Spinal cord (tissue), 10 donors: ENCODE results near the gene CDC42EP2. TPM values are rescaled to one million over a fixed set of nuclear protein-coding genes. Genes with fewer than 3 reads are reported as not detected.
"Not testable (repeated sequence)": the region's sequence is repeated elsewhere in the genome, so short reads cannot be mapped to it uniquely, and the experiment has no call there.

ENCODE experiments used
- DNase-seq, 6 donors: peaks; one replicate each; pipeline versions ENCODE4 v3.0.0 to v3.0.0-alpha.2; 2013 to 2015; ENCODE audit warnings: low spot score in 6 of 6, low read depth in 4 of 6
- H3K27ac ChIP-seq: one replicate; pipeline ENCODE4 v1.5.1; 2013; ENCODE audit warnings: low read depth, low read length, control low read depth
- H3K27me3 ChIP-seq: one replicate; pipeline ENCODE4 v1.6.1; 2013; ENCODE audit warnings: low read length; ENCODE audit not compliant: control insufficient read depth, insufficient read depth
- H3K36me3 ChIP-seq: one replicate; pipeline ENCODE4 v1.6.1; 2013; ENCODE audit warnings: low read length; ENCODE audit not compliant: control insufficient read depth, insufficient read depth
- H3K4me1 ChIP-seq: one replicate; pipeline ENCODE4 v1.6.1; 2013; ENCODE audit warnings: low read length; ENCODE audit not compliant: control insufficient read depth, insufficient read depth
- H3K4me3 ChIP-seq: one replicate; pipeline ENCODE4 v1.5.1; 2013; ENCODE audit warnings: low read depth, low read length, control low read depth
- H3K9me3 ChIP-seq: one replicate; pipeline ENCODE4 v1.6.1; 2013; ENCODE audit warnings: low read length; ENCODE audit not compliant: control insufficient read depth, insufficient read depth
- WGBS: methylation state at CpG from one replicate; pipeline ENCODE4 v1.1.5; 2013; ENCODE audit warnings: missing lambda C conversion rate; ENCODE audit not compliant: insufficient coverage; 5-methylcytosine and 5-hydroxymethylcytosine counted together
- polyA plus RNA-seq, 2 donors: library from polyadenylated mRNA; unstranded; fragments of 120-200 nt; gene quantifications; one replicate each; pipeline ENCODE4 v1.2.1, GENCODE V29; 2013; ENCODE audit not compliant: insufficient read length in 2 of 2
- total RNA-seq, 2 donors: library from RNA; depleted of rRNA in 1 of 2; stranded (reverse); fragments of 120-200 nt in 1 of 2; fragments of >200 nt in 1 of 2; gene quantifications; one replicate each; pipeline versions ENCODE4 v1.2.3 to v1.2.4, GENCODE V29; 2013 to 2014
- donor health status: healthy.

CDC42EP2 gene
- total and polyA plus RNA-seq, 4 donors, result 5.7 to 10.0 (median 7.1) TPM

DNA sequence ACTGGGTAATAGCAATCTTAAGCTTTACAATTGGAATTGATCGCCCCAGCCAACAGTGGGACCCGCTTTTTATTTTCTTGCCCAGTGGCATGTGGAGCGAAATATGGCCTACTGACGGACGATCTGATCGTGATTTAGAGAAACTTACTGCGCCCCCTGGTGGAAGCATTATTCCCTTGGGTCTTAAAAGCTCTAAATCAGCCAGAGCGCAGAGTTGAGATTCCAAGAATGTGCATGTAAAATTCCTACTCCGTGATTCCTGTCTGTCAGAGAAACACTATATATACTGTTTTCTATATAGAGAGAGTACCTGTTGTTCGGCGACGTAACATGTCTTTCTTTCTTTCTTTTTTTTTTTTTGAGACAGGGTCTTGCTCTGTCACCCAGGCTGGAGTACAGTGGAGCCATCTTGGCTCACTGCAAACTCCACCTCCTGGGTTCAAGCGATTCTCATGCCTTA lies 15.3 kb downstream of the CDC42EP2 start:
- Histone ChIP-seq H3K4me3 (no peak overlapping the region), H3K36me3 (no peaks in the 10 kb centered on the region), H3K4me1 (no peaks in the 10 kb centered on the region), H3K9me3 (no peaks in the 10 kb centered on the region), H3K27ac (no peak overlapping the region), H3K27me3 (no peaks in the 10 kb centered on the region)
- peak in 5 of 6 donors; percentile 83 to 96 (median 89) for DNase-seq
- whole genome bisulfite sequencing, result 2% methylated on average over 7 of the region's 13 CpGs

- no peak for DNase-seq
- WGBS, result 90% methylated on average over 2 of the region's 7 CpGs
- Histone ChIP-seq H3K27me3 (no peaks in the 10 kb centered on the region), H3K27ac (no peak overlapping the region), H3K4me1 (no peaks in the 10 kb centered on the region), H3K36me3 (no peaks in the 10 kb centered on the region), H3K9me3 (no peaks in the 10 kb centered on the region), H3K4me3 (no peak overlapping the region)
Measured at GRCh38 chr11:65330544-65330943, 15.9 kb downstream of the CDC42EP2 start.

DNA sequence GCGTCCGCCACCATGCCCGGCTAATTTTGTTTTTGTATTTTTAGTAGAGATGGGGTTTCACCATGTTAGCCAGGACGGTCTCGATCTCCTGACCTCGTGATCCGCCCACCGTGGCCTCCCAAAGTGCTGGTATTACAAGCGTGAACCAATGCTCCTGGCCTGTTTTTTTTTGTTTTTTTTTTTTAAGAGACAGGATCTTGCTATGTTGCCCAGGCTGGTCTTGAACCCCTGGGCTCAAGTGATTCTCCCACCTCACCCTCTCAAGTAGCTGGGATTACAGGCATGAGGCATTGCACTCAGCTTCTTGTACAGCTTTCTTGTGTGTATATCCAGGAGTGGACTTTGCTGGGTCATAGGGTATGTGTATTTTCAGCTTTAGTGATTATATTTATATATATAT lies 17.9 kb downstream of the CDC42EP2 start:
- not testable (repeated sequence) for DNase-seq, H3K9me3 ChIP-seq
- 100% methylated on average over 5 of the region's 9 CpGs for WGBS

DNA sequence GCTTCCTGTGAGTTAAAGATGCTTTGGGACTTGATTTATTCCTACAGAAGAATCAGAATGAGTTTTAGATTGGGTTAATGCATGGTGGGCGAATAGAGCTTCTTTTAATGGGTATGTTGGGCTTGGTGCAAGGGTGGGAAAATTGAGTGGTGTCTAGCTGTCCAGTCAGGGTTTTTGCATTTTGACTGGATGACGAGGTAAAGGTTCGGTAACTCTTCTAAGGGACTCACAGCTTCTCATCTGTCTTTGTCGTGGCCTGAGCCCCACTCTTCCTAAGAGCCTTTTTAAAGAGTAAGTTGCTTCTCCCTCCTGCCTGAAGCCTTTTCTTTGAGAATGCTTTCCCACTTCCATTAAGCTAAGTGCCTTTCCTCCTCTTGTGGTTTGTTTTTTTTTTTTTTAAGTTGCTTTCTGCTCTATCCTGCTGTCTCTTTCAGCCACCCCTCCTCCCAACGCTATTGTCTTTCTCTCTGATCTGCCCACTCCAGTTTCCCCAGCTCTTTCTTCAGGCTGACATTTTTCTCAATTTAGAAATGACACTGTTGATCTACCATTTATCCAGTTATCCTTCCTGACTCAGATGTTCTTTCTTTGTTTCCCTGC lies 20.1 kb downstream of the CDC42EP2 start:
- no peaks in the 10 kb centered on the region for H3K27me3 ChIP-seq
- H3K9me3 ChIP-seq, result no peaks in the 10 kb centered on the region
- 11% methylated on average over 4 of the region's 5 CpGs for whole genome bisulfite sequencing
- peak overlapping the region; percentile 86 for H3K4me3 ChIP-seq
- H3K27ac ChIP-seq, result peak overlapping the region; percentile 88
- H3K36me3 ChIP-seq, result peaks cover 17% of the 10 kb centered on the region
- DNase-seq, result no peak
- H3K4me1 ChIP-seq, result no peaks in the 10 kb centered on the region

More for the DNA sequence above, 17.9 kb downstream of the CDC42EP2 start:
- H3K4me1 ChIP-seq, H3K27me3 ChIP-seq, H3K27ac ChIP-seq, H3K4me3 ChIP-seq: not testable (repeated sequence)
- peaks cover 11% of the 10 kb centered on the region for H3K36me3 ChIP-seq

DNA sequence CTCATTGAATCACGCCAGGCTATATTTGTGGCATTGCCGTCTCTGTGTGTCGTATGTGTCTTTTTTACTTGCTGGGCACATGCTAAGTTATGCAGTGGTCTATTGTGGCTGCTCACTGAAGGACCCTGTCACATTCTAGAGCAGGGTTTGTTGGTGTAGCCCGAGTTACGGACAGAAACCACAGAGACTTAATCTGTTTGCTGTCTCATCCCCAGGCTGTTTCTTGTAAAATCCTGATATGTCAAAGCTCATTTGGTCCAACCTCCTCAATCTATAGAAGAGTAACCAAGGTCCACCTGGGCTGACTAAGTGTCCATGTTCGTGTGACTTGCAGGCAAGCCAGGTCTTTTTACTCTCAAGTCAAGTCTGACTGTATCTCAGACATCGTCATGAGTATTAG lies 24.0 kb downstream of the CDC42EP2 start:
- H3K27ac ChIP-seq, result no peak overlapping the region
- DNase-seq, result no peak
- 67% methylated on average over 5 of the region's 7 CpGs for WGBS
- no peak overlapping the region for H3K4me3 ChIP-seq
- no peaks in the 10 kb centered on the region for H3K9me3 ChIP-seq
- no peaks in the 10 kb centered on the region for H3K27me3 ChIP-seq
- H3K4me1 ChIP-seq, result no peaks in the 10 kb centered on the region
- H3K36me3 ChIP-seq, result peaks cover 51% of the 10 kb centered on the region

- Histone ChIP-seq H3K4me1 (no peaks in the 10 kb centered on the region), H3K36me3 (peaks cover 66% of the 10 kb centered on the region), H3K9me3 (no peaks in the 10 kb centered on the region), H3K27ac (no peak overlapping the region), H3K27me3 (no peaks in the 10 kb centered on the region), H3K4me3 (no peak overlapping the region)
- DNase-seq, result peak in 1 of 6 donors; percentile 24
- WGBS, result 84% methylated on average over 6 of the region's 11 CpGs
Measured at GRCh38 chr11:65340226-65340625, 25.6 kb downstream of the CDC42EP2 start.

DNA sequence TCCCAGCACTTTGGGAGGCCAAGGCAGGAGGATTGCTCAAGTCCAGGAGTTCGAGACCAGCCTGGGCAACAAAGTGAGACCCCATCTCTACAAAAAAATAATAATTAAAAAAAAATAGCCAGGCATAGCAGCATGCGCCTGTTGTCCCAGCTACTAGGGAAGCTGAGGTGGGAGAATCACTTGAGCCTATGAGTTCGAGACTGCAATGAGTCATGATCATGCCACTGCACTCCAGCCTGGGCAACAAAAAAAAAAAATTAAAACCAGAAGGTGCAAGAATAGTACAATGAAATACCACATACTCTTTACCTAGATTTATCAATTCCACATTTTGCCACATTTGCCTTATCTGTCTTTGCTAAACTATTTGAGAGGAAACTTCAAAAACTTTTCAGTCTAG lies 27.2 kb downstream of the CDC42EP2 start:
- H3K9me3 ChIP-seq, result no peaks in the 10 kb centered on the region
- H3K36me3 ChIP-seq, result peaks cover 76% of the 10 kb centered on the region
- no CpG with 5 or more reads among the region's 3 CpGs for WGBS
- H3K4me1 ChIP-seq, result no peaks in the 10 kb centered on the region
- H3K27ac ChIP-seq, result no peak overlapping the region
- DNase-seq, result no peak
- no peaks in the 10 kb centered on the region for H3K27me3 ChIP-seq
- no peak overlapping the region for H3K4me3 ChIP-seq

DNA sequence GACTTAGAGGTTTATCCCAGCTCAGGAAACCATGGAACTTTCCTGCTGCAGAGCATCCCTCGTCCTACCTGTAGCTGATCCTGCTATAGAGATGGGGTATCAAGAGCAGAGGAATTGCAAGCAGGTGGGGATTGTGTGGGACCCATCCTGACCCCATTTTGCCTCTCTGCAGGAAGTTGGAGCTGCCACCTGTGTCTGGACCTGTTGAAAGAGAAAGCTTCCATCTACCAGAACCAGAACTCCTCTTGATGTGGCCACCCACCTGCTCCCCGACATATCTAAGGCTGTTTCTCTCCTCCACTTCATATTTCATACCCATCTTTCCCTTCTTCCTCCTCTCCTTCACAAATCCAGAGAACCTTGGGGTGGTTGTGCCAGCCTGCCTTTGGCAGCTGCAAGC lies 36.8 kb downstream of the CDC42EP2 start:
- H3K27me3 ChIP-seq, result peaks cover 4% of the 10 kb centered on the region
- H3K36me3 ChIP-seq, result peaks cover 66% of the 10 kb centered on the region
- H3K27ac ChIP-seq, result no peak overlapping the region
- peaks cover 35% of the 10 kb centered on the region for H3K4me1 ChIP-seq
- 86% methylated on average over 1 of the region's 2 CpGs for WGBS
- H3K9me3 ChIP-seq, result no peaks in the 10 kb centered on the region
- no peak overlapping the region for H3K4me3 ChIP-seq
- DNase-seq, result no peak

GRCh38 chr11:65352783-65353182 lies 38.1 kb downstream of the CDC42EP2 start:
- Histone ChIP-seq H3K9me3 (no peaks in the 10 kb centered on the region), H3K4me1 (peaks cover 42% of the 10 kb centered on the region), H3K4me3 (no peak overlapping the region), H3K36me3 (peaks cover 56% of the 10 kb centered on the region), H3K27me3 (peaks cover 4% of the 10 kb centered on the region), H3K27ac (no peak overlapping the region)
- no CpG with 5 or more reads among the region's 3 CpGs for WGBS
- DNase-seq, result peak in 2 of 6 donors; percentile 46 to 76

GRCh38 chr11:65353376-65353775 lies 38.7 kb downstream of the CDC42EP2 start:
- Histone ChIP-seq H3K4me3 (peak overlapping the region; percentile 71), H3K27me3 (peaks cover 4% of the 10 kb centered on the region), H3K36me3 (peaks cover 51% of the 10 kb centered on the region), H3K4me1 (peaks cover 42% of the 10 kb centered on the region), H3K9me3 (no peaks in the 10 kb centered on the region), H3K27ac (peak overlapping the region; percentile 92)
- DNase-seq, result no peak
- WGBS, result 65% methylated on average over 5 of the region's 7 CpGs
